MM.1S (cell line): ENCODE measurements around the gene PGS1.

Experiments
- DNase-seq: peaks from one replicate; pipeline ENCODE4 v3.0.0-alpha.2; 2015
- H2AFZ ChIP-seq: fragments of 300-600 bp; sonication (generic); 2 replicates; pipeline ENCODE4 v1.6.0; 2016; ENCODE audit warnings: antibody characterized with exemption, low read length
- H3F3A ChIP-seq: fragments of 300-600 bp; sonication (generic); 2 replicates; pipeline ENCODE4 v1.6.1; 2016; ENCODE audit warnings: mild to moderate bottlenecking, antibody characterized with exemption, low read length, moderate library complexity, mixed read lengths; ENCODE audit not compliant: insufficient read depth
- H3K27ac ChIP-seq: fragments of 300-600 bp; sonication (generic); 2 replicates; pipeline ENCODE4 v1.5.1; 2016; ENCODE audit warnings: mild to moderate bottlenecking, low read length
- H3K27me3 ChIP-seq: fragments of 300-600 bp; sonication (generic); replicated peaks from 2 replicates; pipeline ENCODE4 v1.6.0; 2016; ENCODE audit warnings: low read length; ENCODE audit not compliant: insufficient read depth
- H3K36me3 ChIP-seq: fragments of 300-600 bp; sonication (generic); replicated peaks from 2 replicates; pipeline ENCODE4 v1.6.1; 2016; ENCODE audit warnings: mild to moderate bottlenecking, low read length, mixed read lengths; ENCODE audit not compliant: insufficient read depth
- H3K4me1 ChIP-seq: fragments of 300-600 bp; sonication (generic); 2 replicates; pipeline ENCODE4 v1.6.1; 2016; ENCODE audit warnings: low read length, mixed read lengths
- H3K4me2 ChIP-seq: fragments of 300-600 bp; sonication (generic); 2 replicates; pipeline ENCODE4 v1.6.0; 2016; ENCODE audit warnings: low read depth, low read length
- H3K4me3 ChIP-seq: fragments of 300-600 bp; sonication (generic); 2 replicates; pipeline ENCODE4 v1.5.1; 2016; ENCODE audit warnings: low read length, mixed read lengths
- H3K79me2 ChIP-seq: fragments of 300-600 bp; sonication (generic); 2 replicates; pipeline ENCODE4 v1.6.1; 2016; ENCODE audit warnings: mixed run types, low read length, mixed read lengths
- H3K9ac ChIP-seq: fragments of 300-600 bp; sonication (generic); 2 replicates; pipeline ENCODE4 v1.6.1; 2016; ENCODE audit warnings: low read length, mixed read lengths
- H3K9me2 ChIP-seq: fragments of 300-600 bp; sonication (generic); replicated peaks from 2 replicates; pipeline ENCODE4 v1.6.1; 2016; ENCODE audit warnings: mild to moderate bottlenecking, low read length, mixed read lengths; ENCODE audit not compliant: insufficient read depth
- H3K9me3 ChIP-seq: fragments of 300-600 bp; sonication (generic); replicated peaks from 2 replicates; pipeline ENCODE4 v1.6.1; 2016; ENCODE audit warnings: mild to moderate bottlenecking, low read length, mixed read lengths; ENCODE audit not compliant: insufficient read depth
- H4K20me1 ChIP-seq: fragments of 300-600 bp; sonication (generic); 2 replicates; pipeline ENCODE4 v1.6.1; 2016; ENCODE audit warnings: mild to moderate bottlenecking, low read length, moderate library complexity, mixed read lengths; ENCODE audit not compliant: insufficient read depth
- EZH2 ChIP-seq: fragments of 300-600 bp; sonication (generic); optimal IDR thresholded peaks from 2 replicates; pipeline ENCODE3; 2017; ENCODE audit warnings: low read depth, mild to moderate bottlenecking, antibody characterized with exemption, low read length, mixed read lengths
- EZH2phosphoT487 ChIP-seq: fragments of 300-600 bp; sonication (generic); IDR thresholded peaks from 2 replicates; pipeline ENCODE4 v1.6.1; 2018; ENCODE audit warnings: antibody characterized with exemption, low read length
- TF ChIP-seq, protein P1 (sequence below): fragments of 300-600 bp; sonication (generic); IDR thresholded peaks from 2 replicates; pipeline ENCODE4 v1.5.1; 2016; ENCODE audit warnings: antibody characterized with exemption, low read length, mixed read lengths

PGS1 gene

DNA sequence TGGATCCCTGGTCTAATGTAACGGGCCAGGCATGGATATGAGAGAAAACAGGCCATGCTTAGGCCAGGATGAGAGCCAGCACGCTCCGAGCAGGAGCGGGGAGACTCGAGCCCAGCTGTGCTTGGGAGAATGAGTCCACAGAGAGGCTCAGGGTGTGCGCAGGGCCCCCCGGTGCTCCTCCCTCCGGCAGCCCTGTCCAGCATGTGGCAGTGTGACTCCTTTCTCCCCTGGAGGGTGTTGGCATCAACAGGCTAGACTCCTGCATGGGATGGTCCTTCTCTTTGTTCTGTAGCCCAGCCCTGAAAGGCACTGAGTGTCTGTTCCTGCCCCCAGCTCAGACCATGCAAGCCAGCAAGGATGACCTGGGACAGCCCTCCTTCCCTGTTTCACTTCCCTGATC, 23.4 kb downstream of the PGS1 start:
- Histone ChIP-seq H3K79me2 (no peaks in the 10 kb centered on the region), H2AFZ (no peak overlapping the region), H3K9ac (no peak overlapping the region), H3K36me3 (no peaks in the 10 kb centered on the region), H3K9me3 (no peaks in the 10 kb centered on the region), H4K20me1 (no peaks in the 10 kb centered on the region), H3K27me3 (no peaks in the 10 kb centered on the region), H3K4me3 (no peak overlapping the region), H3K4me1 (no peaks in the 10 kb centered on the region), H3K4me2 (no peak overlapping the region), H3K9me2 (no peaks in the 10 kb centered on the region), H3F3A (no peaks in the 10 kb centered on the region), H3K27ac (no peak overlapping the region)
- no peak for DNase-seq
- TF ChIP-seq, protein P1, sequence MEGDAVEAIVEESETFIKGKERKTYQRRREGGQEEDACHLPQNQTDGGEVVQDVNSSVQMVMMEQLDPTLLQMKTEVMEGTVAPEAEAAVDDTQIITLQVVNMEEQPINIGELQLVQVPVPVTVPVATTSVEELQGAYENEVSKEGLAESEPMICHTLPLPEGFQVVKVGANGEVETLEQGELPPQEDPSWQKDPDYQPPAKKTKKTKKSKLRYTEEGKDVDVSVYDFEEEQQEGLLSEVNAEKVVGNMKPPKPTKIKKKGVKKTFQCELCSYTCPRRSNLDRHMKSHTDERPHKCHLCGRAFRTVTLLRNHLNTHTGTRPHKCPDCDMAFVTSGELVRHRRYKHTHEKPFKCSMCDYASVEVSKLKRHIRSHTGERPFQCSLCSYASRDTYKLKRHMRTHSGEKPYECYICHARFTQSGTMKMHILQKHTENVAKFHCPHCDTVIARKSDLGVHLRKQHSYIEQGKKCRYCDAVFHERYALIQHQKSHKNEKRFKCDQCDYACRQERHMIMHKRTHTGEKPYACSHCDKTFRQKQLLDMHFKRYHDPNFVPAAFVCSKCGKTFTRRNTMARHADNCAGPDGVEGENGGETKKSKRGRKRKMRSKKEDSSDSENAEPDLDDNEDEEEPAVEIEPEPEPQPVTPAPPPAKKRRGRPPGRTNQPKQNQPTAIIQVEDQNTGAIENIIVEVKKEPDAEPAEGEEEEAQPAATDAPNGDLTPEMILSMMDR, result no peak
- TF ChIP-seq EZH2phosphoT487 (no peak), EZH2 (no peak)

DNA sequence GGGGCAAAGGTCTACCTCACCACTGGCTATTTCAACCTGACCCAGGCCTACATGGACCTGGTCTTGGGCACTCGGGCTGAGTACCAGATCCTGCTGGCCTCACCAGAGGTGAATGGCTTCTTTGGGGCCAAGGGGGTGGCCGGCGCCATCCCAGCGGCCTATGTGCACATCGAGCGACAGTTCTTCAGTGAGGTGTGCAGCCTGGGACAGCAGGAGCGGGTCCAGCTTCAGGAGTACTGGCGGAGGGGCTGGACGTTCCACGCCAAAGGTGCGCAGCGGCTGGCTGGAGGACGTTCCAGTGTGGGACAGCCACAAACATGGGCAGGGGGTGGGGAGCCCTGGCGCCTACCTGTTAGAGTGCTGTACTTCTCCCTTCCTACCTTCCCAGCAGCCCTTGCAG, 25.4 kb downstream of the PGS1 start:
- H3K27me3 ChIP-seq, result no peaks in the 10 kb centered on the region
- no peaks in the 10 kb centered on the region for H4K20me1 ChIP-seq
- TF ChIP-seq, protein P1, result no peak
- TF ChIP-seq EZH2 (no peak), EZH2phosphoT487 (no peak)
- H3K4me3 ChIP-seq, result no peak overlapping the region
- no peaks in the 10 kb centered on the region for H3F3A ChIP-seq
- H3K9me3 ChIP-seq, result no peaks in the 10 kb centered on the region
- DNase-seq, result no peak
- no peaks in the 10 kb centered on the region for H3K36me3 ChIP-seq
- H3K79me2 ChIP-seq, result peaks cover 9% of the 10 kb centered on the region
- no peak overlapping the region for H3K9ac ChIP-seq
- H3K9me2 ChIP-seq, result no peaks in the 10 kb centered on the region
- no peaks in the 10 kb centered on the region for H3K4me1 ChIP-seq
- no peak overlapping the region for H3K4me2 ChIP-seq
- H3K27ac ChIP-seq, result no peak overlapping the region
- H2AFZ ChIP-seq, result no peak overlapping the region

DNA sequence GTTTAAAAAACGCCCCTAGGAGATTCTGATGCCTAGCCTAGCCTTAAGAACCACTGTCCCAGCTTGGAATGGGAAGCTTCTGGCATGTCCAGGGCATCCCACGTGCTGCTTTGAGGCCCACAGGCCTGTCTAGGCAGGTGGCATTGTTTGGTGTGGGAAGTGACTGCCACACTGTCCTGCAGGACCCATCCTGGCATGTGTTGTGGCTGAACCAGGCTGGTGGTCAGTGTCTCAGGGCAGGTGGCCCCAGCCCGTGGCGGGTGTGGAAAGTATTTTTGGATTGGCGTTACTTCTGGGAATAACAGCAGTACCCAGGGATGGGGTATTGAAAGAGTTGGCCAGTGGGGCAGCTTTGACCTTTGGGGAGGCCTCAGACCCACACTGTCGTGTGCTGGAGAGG, 27.9 kb downstream of the PGS1 start:
- H3K9ac ChIP-seq, result no peak overlapping the region
- DNase-seq, result no peak
- H3K79me2 ChIP-seq, result peaks cover 12% of the 10 kb centered on the region
- H3K27ac ChIP-seq, result no peak overlapping the region
- TF ChIP-seq EZH2 (no peak), EZH2phosphoT487 (no peak)
- TF ChIP-seq, protein P1, result no peak
- H3K27me3 ChIP-seq, result no peaks in the 10 kb centered on the region
- no peaks in the 10 kb centered on the region for H3K36me3 ChIP-seq
- H3K9me2 ChIP-seq, result no peaks in the 10 kb centered on the region
- no peaks in the 10 kb centered on the region for H3K4me1 ChIP-seq
- H2AFZ ChIP-seq, result no peak overlapping the region
- no peaks in the 10 kb centered on the region for H3K9me3 ChIP-seq
- H3K4me2 ChIP-seq, result no peak overlapping the region
- no peaks in the 10 kb centered on the region for H4K20me1 ChIP-seq
- no peak overlapping the region for H3K4me3 ChIP-seq
- H3F3A ChIP-seq, result no peaks in the 10 kb centered on the region
